Measurements from ENCODE around the gene TTC32. TPM values are rescaled to one million over a fixed set of nuclear protein-coding genes. Genes with fewer than 3 reads are reported as not detected.
A peak's percentile ranks its signal among the peaks of the same experiment; 100 is the strongest.

The TTC32 gene
- total RNA-seq, 2 donors from 2014 or later = 9.0 to 9.3 TPM

- no peak for TF ChIP-seq CTCF (IDR thresholded peaks at IDR 0.05)
- Histone ChIP-seq H3K9me3 (no peaks in the 10 kb centered on the region), H3K4me3 (peak overlapping the region; percentile 65), H3K27me3 (no peaks in the 10 kb centered on the region), H3K36me3 (no peaks in the 10 kb centered on the region), H3K9ac (ENCODE audit: low read depth in 2 of 2, low read length in 2 of 2) (peak overlapping the region; percentile 92 to 96), H3K4me1 (peaks cover 4% of the 10 kb centered on the region), H3K27ac (peak overlapping the region; percentile 87)
- no peak for DNase-seq
- intact Hi-C loops (cut with DNase I) = no loop called here
Observed at GRCh38 chr2:19902216-19902740, 495 bp upstream of the TTC32 start.

DNA sequence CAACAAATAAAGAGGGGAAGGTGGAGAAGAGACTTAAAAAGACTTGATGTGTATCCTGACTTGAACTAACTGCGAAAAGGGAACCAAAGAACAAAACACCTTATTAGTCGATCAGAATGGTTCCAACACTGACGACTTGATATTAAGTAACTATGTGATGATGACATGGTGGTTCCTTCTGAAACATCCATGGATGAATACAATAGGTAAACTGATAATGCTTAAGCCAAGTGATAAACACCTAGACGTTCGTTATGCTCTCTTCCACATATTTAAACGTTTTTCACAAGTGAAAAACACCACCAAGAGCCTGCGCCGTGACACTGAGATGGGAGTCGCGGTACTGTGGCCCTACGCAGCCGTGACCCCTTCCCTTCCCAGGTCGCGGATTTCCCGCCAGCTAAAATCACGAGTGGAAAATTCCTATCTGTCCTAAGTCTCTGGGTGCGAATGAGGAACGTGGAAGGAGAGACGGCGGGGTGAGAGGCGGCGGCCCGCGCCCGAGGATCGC, 797 bp downstream of the TTC32 start:
- TF ChIP-seq CTCF (IDR thresholded peaks at IDR 0.05) = no peak
- Histone ChIP-seq H3K9ac (ENCODE audit: low read depth in 2 of 2, low read length in 2 of 2) (peak overlapping the region; percentile 92 to 96), H3K27ac (peak overlapping the region; percentile 87), H3K4me3 (peak overlapping the region; percentile 65), H3K9me3 (no peaks in the 10 kb centered on the region), H3K4me1 (peaks cover 4% of the 10 kb centered on the region), H3K27me3 (no peaks in the 10 kb centered on the region), H3K36me3 (no peaks in the 10 kb centered on the region)
- intact Hi-C loops (cut with DNase I) = no loop called here
- DNase-seq = no peak

DNA sequence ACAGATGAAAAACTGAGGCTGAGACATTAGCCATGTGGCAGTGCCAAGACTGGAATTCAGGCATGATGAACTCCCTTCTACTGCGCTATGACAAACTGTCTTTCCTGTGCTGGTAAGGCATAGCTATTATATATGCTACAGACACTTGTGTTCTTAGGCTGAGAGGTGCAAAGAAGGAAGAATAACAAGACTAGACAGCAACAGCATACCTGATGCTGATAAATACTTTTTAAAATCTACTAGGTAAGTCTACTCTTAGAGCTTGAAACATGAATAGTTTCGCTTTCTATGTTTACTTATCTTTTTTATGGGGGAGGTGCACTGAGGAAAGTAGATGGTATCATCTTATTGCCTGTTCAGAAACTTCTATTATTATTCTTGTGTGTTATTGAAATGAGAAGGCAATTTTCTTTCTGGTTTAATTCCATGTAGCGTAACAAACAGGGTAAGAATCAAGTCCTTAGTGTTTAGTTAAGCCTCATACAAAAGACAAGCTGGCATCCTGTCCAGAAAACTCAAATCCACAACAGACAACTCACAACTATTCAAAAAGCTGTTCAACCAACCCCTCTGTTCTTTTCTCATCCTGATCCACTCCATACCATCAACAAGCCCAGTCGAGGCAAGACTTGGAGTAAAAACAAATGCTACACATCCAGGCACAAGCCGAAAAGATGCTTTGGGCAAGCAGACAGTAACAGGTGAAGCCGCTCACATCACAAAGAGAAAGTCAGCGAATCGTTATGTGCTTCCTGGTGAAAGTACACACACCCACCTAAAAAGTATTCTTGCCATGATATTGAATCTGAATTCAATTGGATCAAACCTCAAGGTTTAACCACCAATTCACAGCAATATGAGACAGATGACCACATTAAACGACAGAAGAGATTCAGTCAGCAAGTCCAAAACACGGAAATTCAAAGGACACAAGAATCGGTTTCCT, 1.5 kb downstream of the TTC32 start:
- Histone ChIP-seq H3K4me1 (peaks cover 4% of the 10 kb centered on the region), H3K4me3 (peak overlapping the region; percentile 65)

GRCh38 chr2:19898592-19899329, 3.0 kb downstream of the TTC32 start:
- Histone ChIP-seq H3K9ac (ENCODE audit: low read depth in 2 of 2, low read length in 2 of 2) (no peak overlapping the region), H3K27me3 (no peaks in the 10 kb centered on the region), H3K4me3 (no peak overlapping the region), H3K36me3 (no peaks in the 10 kb centered on the region), H3K9me3 (no peaks in the 10 kb centered on the region), H3K27ac (no peak overlapping the region), H3K4me1 (peaks cover 4% of the 10 kb centered on the region)
- intact Hi-C loops (cut with DNase I) = no loop called here
- TF ChIP-seq CTCF (IDR thresholded peaks at IDR 0.05) = no peak
- DNase-seq = no peak

More for the DNA sequence above, 1.5 kb downstream of the TTC32 start:
- Histone ChIP-seq H3K27me3 (no peaks in the 10 kb centered on the region), H3K27ac (peak overlapping the region; percentile 87), H3K9ac (ENCODE audit: low read depth in 2 of 2, low read length in 2 of 2) (peak overlapping the region in 1 of 2 donors; percentile 92), H3K9me3 (no peaks in the 10 kb centered on the region), H3K36me3 (no peaks in the 10 kb centered on the region)
- TF ChIP-seq CTCF (IDR thresholded peaks at IDR 0.05) = no peak
- peak; percentile 31 for DNase-seq
- intact Hi-C loops (cut with DNase I) = no loop called here

DNA sequence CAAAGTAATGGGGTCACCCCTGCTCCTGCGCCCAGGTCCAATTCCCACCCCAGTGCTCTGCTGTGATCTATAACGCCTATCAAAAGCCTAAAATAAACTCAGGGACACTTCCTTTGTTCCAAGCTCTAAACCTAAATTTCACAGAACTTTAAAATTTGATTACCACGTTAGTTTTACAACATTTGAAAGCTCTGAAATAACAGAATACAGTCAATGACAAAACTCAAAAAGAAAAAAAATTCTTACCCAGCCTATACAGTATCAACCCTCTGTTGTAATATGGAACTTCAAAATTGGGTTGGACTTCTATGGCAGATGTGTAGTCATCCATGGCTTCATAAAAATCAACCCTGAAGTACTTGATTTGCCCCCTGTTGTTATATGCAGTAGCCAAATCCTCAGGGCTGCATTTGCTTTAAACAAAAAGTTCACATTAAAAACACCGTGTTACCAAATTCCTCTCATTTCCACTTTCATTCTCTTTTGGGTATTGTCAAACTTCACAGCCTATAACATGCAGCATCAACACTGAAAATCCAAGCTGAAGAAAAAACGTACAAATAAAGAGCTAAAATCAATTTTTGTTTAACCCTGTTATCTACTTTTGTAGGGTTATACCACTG, 4.0 kb downstream of the TTC32 start:
- Histone ChIP-seq H3K27me3 (no peaks in the 10 kb centered on the region), H3K4me1 (peaks cover 4% of the 10 kb centered on the region), H3K9ac (ENCODE audit: low read depth in 2 of 2, low read length in 2 of 2) (no peak overlapping the region), H3K9me3 (no peaks in the 10 kb centered on the region), H3K4me3 (no peak overlapping the region), H3K36me3 (no peaks in the 10 kb centered on the region), H3K27ac (no peak overlapping the region)
- DNase-seq = no peak
- intact Hi-C loops (cut with DNase I) = no loop called here
- no peak for TF ChIP-seq CTCF (IDR thresholded peaks at IDR 0.05)

Measured in colonic mucosa (tissue), 4 donors.